Measurements from ENCODE around the gene ANKH.

ANKH gene

DNA sequence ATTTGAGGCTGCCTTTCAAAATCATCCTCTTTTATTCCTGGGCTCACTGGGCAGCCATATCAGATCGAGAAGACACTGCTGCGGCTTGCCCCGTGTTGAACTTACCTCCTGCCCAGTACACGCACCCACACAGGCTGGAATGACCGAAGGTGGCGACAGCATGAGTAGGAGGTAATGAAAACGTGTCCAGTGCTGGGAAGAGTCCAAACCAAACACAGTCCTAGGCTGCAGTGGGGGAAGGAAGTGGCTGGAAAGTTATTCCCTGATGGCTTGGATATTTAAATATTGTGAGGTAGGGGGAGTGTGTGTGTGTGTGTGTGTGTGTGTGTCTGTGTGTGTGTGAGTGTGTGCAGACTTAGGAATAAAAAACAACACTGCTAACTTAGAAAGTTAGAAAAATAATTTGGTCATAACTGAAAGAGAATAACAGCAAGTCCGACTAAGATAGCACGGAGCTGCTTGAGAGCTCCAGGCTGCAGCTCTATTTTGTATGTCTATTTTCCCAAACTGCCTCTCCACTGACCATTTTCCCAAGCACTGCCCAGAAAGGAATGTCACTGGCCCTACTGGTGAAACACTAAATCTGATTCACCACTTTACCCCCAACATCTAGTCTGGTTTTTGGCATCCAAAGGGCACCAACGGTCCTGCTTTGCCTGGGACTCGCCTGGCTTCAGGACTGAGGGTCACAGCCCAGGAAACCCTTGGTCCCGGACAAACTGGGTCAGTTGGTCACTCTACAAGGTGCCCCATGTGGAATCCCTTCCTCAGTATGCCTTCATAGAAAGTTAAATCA, 41.2 kb downstream of the ANKH start:
- Histone ChIP-seq H3K36me3 (ENCODE audit: control insufficient read depth, low read length) (no peaks in the 10 kb centered on the region), H3K79me2 (ENCODE audit: control insufficient read depth, low read length) (peaks cover 73% of the 10 kb centered on the region), H3K27me3 (ENCODE audit: control insufficient read depth, low read length) (no peaks in the 10 kb centered on the region), H4K20me1 (ENCODE audit: control insufficient read depth, insufficient read depth, low read depth, low read length) (peaks cover 16% of the 10 kb centered on the region; the same call in 1 of the 2 replicates), H3K4me3 (ENCODE audit: low read length) (no peak overlapping the region), H3F3A (ENCODE audit: control insufficient read depth, insufficient read depth) (no peaks in the 10 kb centered on the region), H3K27ac (ENCODE audit: low read depth, low read length) (no peak overlapping the region), H3K4me1 (ENCODE audit: control insufficient read depth, low read length) (peaks cover 7% of the 10 kb centered on the region), H3K9me3 (ENCODE audit: control insufficient read depth, insufficient read depth, low read length) (no peaks in the 10 kb centered on the region), H3K4me2 (ENCODE audit: low read length) (no peak overlapping the region), H3K9me2 (replicated peaks; ENCODE audit: control insufficient read depth, low read length) (no peaks in the 10 kb centered on the region)
- TF ChIP-seq, protein P1, sequence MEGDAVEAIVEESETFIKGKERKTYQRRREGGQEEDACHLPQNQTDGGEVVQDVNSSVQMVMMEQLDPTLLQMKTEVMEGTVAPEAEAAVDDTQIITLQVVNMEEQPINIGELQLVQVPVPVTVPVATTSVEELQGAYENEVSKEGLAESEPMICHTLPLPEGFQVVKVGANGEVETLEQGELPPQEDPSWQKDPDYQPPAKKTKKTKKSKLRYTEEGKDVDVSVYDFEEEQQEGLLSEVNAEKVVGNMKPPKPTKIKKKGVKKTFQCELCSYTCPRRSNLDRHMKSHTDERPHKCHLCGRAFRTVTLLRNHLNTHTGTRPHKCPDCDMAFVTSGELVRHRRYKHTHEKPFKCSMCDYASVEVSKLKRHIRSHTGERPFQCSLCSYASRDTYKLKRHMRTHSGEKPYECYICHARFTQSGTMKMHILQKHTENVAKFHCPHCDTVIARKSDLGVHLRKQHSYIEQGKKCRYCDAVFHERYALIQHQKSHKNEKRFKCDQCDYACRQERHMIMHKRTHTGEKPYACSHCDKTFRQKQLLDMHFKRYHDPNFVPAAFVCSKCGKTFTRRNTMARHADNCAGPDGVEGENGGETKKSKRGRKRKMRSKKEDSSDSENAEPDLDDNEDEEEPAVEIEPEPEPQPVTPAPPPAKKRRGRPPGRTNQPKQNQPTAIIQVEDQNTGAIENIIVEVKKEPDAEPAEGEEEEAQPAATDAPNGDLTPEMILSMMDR (IDR thresholded peaks at IDR 0.05; ENCODE audit: low read depth, low read length, poor library complexity, severe bottlenecking), result no peak
- TF ChIP-seq EZH2phosphoT487 (IDR thresholded peaks at IDR 0.05; ENCODE audit: borderline replicate concordance, low read length), result no peak

DNA sequence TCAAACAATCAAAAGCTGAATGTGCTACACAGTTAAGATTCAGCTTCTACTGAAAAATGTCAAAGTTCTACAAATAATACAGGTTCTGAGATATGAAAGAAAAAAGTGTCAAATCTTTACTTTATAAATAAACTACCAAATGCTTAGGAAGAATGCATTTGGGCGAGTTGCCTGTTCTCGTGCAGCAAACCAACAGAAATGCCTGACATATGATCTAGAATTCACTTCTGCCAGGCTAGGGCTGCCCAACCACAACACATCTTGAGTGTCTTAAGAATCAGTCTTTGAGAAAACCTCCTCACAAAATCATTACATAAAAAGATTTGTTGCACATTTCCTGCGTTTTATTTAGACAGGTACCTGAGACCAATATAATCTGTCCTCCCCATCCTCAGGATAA, 42.2 kb downstream of the ANKH start:
- no peaks in the 10 kb centered on the region for H3K36me3 ChIP-seq (ENCODE audit: control insufficient read depth, low read length)
- no peaks in the 10 kb centered on the region for H3K27me3 ChIP-seq (ENCODE audit: control insufficient read depth, low read length)
- H3K4me1 ChIP-seq (ENCODE audit: control insufficient read depth, low read length), result no peaks in the 10 kb centered on the region
- no peaks in the 10 kb centered on the region for H3K9me2 ChIP-seq (replicated peaks; ENCODE audit: control insufficient read depth, low read length)
- peaks cover 70% of the 10 kb centered on the region for H3K79me2 ChIP-seq (ENCODE audit: control insufficient read depth, low read length)
- no peaks in the 10 kb centered on the region for H3F3A ChIP-seq (ENCODE audit: control insufficient read depth, insufficient read depth)
- peaks cover 9% of the 10 kb centered on the region; the same call in 1 of the 2 replicates for H4K20me1 ChIP-seq (ENCODE audit: control insufficient read depth, insufficient read depth, low read depth, low read length)
- no peak overlapping the region for H3K4me3 ChIP-seq (ENCODE audit: low read length)
- no peaks in the 10 kb centered on the region for H3K9me3 ChIP-seq (ENCODE audit: control insufficient read depth, insufficient read depth, low read length)
- no peak overlapping the region for H3K27ac ChIP-seq (ENCODE audit: low read depth, low read length)
- no peak overlapping the region for H3K4me2 ChIP-seq (ENCODE audit: low read length)
- TF ChIP-seq EZH2phosphoT487 (IDR thresholded peaks at IDR 0.05; ENCODE audit: borderline replicate concordance, low read length), result no peak
- TF ChIP-seq, protein P1 (IDR thresholded peaks at IDR 0.05; ENCODE audit: low read depth, low read length, poor library complexity, severe bottlenecking), result no peak

DNA sequence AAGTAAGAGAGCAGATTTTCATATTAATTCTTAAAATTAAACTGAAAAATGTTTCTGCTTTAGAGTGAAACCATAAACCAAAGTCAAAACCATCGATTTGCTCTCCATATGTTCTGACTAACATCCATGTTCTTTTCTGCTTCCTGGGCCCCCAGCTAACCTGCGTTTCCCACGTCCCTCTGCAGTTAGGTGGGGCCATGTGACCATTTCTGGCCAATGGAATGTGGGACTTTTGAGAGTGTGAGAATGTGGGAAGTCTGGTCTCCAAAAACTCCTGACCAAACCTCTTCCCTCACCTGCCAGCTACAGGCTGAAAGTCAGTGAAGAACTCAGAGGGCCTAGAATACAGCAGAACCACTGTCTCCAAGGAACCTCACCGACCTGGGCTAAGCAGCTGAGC, 44.9 kb downstream of the ANKH start:
- H4K20me1 ChIP-seq (ENCODE audit: control insufficient read depth, insufficient read depth, low read depth, low read length), result peaks cover 3% of the 10 kb centered on the region; the same call in 1 of the 2 replicates
- H3K4me2 ChIP-seq (ENCODE audit: low read length), result no peak overlapping the region
- no peaks in the 10 kb centered on the region for H3K27me3 ChIP-seq (ENCODE audit: control insufficient read depth, low read length)
- no peak overlapping the region for H3K4me3 ChIP-seq (ENCODE audit: low read length)
- no peaks in the 10 kb centered on the region for H3K9me2 ChIP-seq (replicated peaks; ENCODE audit: control insufficient read depth, low read length)
- no peaks in the 10 kb centered on the region for H3K4me1 ChIP-seq (ENCODE audit: control insufficient read depth, low read length)
- H3K27ac ChIP-seq (ENCODE audit: low read depth, low read length), result no peak overlapping the region
- no peaks in the 10 kb centered on the region for H3K36me3 ChIP-seq (ENCODE audit: control insufficient read depth, low read length)
- H3K9me3 ChIP-seq (ENCODE audit: control insufficient read depth, insufficient read depth, low read length), result no peaks in the 10 kb centered on the region
- TF ChIP-seq, protein P1 (IDR thresholded peaks at IDR 0.05; ENCODE audit: low read depth, low read length, poor library complexity, severe bottlenecking), result no peak
- no peak for TF ChIP-seq EZH2phosphoT487 (IDR thresholded peaks at IDR 0.05; ENCODE audit: borderline replicate concordance, low read length)
- peaks cover 54% of the 10 kb centered on the region for H3K79me2 ChIP-seq (ENCODE audit: control insufficient read depth, low read length)
- H3F3A ChIP-seq (ENCODE audit: control insufficient read depth, insufficient read depth), result no peaks in the 10 kb centered on the region

Measured in DOHH2 (cell line).